NCI-H345 (cell line): ENCODE results near the gene RALGAPA2.
A peak's percentile ranks its signal among the peaks of the same experiment; 100 is the strongest.

Source experiments
- DNase-seq: peaks from one replicate; lab custom pipeline; 2025; lab: John Stamatoyannopoulos, UW

RALGAPA2 gene

DNA sequence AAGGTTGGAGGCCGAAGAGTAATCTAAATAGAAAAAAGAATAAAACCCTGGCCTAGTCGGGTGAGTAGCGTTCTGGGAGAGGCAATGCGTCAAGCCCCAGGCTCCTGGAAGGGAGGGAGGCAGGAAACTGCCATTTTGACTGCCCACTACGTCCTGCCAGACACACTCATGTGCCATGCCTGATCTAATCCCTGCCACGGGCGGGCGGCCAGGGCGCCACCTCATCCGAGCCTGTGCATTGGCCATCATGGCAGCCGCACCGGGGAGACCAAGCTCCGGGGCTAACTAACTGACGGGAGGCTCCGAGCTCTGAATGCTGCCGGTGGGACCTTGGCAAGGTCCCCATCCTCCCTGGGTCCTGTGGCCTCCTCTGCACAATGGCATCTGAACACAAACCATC is 275.8 kb downstream of the RALGAPA2 start:
- no peak for DNase-seq

DNA sequence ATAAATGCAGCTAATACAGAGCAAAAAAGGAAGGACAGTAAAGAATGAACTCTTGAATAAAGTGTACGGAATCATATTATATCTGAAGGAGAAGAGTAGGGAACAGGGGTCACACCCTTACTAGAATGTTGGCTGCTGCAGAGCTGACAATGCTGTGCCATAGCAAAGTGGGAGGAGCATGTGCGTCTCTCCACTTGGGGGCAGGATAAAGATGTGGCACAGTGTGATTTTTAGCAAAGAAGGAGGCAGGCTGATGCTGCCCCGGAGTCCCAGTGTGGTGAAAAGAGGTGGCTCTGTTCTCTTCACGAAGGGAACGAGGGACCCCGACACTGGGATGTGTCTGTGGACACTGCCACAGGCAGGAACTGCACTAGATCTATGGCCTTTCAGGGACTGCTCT is 277.0 kb downstream of the RALGAPA2 start:
- DNase-seq = no peak

DNA sequence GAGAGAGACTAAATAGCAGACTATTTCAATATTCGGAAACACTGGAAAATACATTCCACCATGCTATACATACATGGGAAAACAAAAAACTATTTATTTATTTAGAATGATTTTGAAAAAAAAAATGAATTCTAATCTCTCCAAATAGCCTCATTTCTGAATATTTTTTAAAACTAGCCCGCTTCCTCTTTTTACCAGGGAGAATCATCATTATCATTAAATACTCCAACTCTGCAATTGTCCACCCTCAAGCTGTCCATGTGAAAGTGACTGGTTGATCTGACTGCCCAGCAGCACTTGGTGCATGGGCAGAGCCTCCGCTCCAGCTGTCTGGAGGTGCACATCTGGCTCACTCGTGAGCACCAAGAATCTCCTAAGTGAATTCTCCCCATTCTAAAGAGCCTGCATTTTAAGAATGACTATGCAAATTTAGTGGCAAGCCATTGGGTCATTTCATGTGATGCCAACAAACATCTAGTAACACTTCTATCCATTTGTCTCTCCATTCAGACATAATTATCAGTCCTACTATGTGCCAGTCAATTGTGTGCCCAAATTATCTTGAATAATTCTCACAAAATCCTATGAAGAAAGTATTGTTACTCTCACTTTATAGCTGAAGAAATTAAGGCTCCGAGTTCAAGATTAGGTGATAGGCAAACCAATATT is 279.7 kb downstream of the RALGAPA2 start:
- no peak for DNase-seq

DNA sequence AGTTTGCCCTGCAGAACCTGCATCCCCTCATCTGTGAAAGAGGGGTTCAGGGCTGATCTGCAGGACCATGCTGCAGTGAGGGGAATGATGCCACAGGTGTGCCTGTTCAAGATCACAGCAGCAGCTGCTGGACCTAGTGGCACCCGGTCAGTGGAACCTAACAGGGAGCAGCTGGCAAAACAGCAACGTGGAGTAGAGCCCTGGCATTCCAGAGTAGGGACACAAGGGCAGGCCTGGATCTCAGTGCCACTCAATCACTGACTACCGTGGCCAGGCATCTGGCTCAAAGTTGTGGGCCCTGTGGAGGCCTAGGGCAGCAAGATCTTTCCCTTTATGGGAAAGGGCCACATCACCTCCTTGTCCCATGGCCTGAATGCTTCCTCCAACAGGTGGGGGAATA is 282.4 kb downstream of the RALGAPA2 start:
- DNase-seq = no peak

DNA sequence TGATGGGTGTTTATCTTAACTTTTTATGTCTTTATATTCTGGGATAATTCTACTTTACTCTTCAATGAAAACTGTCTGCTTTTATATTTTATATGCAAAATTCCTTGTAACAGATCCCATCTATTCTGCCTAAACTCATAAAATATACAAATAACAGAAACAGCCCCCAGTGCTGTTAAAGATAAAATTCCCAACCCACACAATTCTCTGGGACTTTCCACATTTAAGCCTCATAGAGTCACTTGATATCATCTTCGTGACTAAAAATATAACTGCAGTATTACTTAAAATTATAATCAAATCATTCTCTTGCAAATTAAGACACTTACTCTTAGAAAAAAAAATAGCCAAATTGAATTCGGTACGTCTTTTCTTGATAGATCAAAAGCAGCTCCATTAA is 284.4 kb downstream of the RALGAPA2 start:
- no peak for DNase-seq

DNA sequence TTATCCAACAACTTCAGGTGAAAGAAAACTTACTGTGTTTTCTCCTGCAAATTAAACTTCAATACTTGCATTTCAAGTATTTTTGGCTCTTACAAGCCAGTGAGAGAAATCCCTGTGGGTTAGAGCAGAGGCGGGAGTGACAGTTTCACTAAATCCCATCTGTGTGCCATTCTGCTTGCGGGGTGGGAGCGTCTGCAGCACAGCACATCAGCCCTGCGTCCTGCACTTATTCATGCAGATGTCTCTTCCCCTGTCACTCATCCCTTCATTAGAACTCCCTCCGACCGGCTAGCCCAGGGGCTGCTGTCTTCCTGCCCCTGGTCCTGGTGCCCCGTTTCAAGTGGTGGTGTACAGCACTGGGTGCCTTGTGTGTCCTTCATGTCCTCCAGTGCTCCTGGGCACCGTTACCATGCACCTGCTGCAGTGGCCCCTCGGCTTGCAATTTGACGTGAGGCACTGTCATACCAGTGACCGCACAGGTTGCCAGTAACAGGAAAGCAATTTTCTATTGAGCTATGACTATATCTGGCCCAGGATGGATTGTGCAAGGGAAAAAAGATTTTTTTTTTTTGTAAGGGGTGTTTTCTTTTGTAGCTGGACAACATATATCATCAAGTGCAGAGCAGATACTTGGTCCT is 285.1 kb downstream of the RALGAPA2 start:
- no peak for DNase-seq

DNA sequence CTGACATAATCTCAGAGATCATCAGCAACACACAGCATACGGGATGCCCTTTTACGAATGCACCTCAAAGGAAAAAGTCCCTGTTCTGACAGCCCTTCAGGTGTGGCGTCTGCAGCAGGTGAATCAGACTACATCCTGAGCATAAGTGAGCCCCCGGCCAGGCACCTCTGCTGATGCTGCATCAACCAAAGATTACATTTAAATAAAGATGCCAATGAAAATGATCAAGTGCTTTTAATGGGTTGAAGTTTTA is 285.9 kb downstream of the RALGAPA2 start:
- no peak for DNase-seq

DNA sequence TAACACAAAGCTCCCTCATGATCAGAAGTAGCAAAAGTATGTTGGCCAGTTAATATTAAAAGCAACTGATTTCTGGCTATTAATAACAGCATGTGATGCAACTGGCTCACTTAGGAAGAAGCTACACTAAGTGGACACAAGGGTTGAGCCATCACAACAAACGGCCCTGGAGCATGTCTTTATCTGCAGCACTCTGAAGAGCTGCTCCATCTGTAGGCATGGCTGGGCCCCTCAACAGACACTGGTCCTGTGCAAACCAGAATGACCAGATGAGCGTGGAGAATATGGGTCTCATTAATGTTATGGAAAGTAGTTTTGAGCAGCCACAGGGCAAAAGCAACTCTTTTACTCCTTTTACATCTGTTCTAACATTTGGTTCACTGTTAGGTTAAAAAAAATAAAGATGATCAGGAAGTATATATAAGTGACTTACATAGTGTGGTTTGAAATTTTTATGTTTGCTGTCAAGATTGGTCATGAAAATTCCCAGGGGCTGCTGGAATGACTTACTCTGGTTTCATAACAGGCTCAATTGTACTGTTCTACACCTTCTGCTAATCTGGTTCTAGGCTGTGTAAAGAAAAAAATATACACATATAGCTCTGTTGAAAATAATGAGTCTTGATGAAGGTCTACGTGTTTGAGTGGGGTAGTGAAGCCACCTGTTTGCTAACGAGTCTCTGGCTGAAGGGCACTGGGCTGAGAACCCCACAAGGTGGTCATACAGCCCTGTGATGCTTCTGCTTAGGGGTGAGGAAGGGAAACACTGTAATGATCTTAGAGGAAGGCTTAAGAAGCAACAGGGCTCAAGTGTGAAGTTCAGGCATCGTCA is 286.4 kb downstream of the RALGAPA2 start:
- no peak for DNase-seq

DNA sequence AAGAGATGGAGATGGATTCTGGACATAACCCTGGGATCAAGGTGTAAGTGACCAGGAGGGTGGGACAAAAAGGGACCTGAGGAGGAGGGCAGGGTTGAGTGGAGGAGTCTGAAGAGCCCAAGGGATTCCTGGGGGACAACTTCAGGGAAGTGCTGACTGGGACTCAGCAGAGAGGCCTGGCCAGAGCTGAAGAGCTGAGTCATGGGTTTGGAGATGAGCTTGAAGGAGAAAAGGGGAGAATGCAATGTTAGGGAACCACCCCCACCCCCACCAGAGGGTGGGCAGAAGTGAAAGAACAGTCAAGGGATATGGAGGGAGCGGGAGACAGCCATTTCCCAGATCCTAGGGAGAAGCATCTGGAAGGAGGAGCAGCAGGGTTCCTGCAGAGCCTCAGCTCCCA is 289.3 kb downstream of the RALGAPA2 start:
- DNase-seq = no peak

DNA sequence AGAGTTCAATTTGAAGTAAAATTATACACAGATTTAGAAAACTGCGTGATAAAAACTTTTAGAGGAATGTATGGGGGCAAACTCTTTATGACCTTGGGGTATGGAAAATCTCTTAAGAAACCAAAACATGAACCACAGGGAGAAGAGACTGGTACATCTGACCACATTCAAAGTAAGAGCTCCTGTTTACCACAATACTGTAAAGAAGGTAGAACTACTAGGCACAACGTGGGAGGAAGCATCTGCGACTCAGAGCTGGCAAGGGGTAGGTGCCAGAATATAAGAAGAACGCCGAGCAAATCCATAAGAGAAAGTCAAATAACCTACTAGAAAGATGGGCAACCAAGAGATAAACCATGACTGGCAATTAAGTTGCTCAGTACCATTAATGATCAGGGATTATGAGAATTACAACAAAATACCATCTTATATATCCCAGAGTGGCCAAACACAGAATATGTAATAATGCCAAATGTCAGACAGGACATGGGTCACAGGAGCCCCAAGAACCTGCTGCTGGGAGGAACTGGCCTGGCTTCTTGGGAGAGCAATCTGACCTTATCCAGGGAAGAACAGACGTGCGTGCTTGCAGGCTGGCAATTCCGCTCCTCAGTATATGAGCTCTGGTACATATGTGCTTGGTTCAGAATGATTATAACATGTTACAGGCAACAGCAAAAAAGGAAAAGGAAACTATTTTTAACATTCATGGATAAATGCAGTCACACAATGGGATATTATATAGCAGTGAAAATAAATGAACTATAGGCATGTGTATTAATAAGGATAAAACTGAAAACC is 294.4 kb downstream of the RALGAPA2 start:
- no peak for DNase-seq

DNA sequence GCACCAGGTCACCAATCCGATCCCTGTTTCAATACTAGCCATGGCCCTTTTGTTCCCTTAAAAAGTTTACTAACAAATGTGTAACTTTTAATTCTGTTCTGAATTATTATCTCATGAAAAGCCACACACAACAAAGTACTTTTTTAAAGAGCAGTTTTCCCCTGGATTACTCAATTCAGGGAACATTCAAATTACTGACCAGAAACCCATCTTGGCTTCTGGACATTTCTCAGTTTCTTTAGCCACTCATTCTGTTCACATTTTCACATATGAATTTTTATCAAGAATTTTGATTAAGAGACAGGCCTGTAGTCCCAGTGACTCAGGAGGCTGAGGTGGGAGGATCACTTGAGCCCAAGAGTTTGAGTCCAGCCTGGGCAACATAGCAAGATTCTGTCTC is 297.1 kb downstream of the RALGAPA2 start:
- DNase-seq = no peak

DNA sequence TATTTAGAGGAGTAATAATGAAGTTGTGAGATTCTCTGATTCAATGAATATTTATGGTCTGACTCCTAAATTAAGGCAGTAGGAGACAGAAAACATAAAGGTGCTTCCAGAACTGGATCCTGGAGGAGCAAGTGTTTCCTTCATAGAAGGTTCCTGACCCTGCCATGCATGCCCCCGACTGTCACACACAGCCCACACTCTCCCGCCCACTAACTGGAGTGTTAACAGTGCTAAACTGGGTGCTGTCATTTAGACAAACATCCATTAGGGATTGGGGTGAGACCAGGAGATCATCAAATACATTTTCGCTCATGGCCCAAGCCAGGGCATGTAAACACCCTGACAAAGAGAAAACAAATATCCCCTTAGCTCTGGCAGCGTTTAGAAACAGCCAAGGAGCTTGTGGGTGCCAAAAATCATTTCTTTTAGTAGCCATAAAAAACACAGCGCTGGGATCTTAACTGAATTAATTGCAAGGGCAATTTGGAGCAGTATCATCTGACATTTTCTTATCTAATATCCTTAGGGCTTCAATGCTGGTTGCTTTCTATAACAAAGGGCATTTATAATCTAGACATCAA is 297.7 kb downstream of the RALGAPA2 start:
- no peak for DNase-seq

DNA sequence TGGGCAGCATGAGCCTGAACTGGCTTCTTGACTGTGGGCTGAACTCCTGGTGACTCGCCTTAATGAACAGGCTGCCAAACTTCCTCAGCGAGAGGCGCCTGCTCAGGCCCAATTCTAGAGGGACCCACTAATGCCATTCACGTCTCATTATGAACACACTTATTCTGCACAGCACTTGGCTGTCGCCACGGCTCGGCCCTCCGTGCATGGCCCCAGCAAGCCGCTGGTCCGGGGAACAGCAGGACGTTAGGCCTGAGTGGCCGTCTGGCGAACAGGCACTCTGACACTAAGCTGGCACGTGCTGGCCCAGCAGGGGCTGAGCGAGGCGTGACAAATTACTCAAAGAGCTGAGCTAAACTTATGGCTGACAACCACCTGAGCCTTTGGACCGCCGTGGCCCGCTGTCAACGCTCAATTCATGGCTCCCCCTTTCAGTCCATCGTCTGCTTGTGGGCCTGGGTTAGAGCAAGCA is 298.6 kb downstream of the RALGAPA2 start:
- DNase-seq = peak; percentile 48

DNA sequence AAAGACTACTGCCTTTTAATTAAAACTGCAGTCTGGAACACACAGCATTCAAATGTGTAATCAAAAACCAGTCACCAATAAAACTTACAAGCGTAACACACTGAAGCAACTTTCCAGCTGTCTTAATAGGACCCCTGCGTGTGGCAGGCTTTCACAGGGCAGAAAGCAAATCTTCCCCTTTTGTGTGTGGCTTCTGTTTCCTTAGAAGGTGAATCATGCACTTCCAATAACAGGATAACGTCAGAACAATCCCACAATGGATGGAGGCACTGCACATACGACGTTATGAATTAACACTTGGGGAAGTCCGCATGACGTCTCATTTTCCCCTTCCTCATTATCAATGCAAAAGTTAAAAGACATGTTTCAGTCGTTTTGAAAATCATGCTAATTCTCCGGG is 299.7 kb downstream of the RALGAPA2 start:
- peak; percentile 62 for DNase-seq

DNA sequence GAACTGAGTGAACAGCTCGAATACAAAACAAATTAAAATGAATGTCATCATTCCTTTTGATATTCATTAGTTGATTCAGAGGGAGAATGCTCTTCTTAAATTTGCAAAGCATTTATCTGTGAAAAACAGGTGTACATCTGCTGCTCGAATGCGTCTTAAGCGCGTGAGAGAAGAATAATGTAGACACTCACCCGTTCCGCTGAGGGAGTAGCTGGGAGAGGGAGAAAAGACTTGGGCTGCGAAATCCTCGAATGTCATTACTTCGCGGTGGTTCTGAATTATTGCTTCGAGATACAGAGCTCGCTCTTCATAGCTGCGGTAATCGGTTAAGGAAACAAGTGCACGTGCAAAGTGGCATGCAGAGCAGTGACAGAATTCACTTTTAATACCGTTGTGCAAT is 300.6 kb downstream of the RALGAPA2 start:
- peak; percentile 33 for DNase-seq

DNA sequence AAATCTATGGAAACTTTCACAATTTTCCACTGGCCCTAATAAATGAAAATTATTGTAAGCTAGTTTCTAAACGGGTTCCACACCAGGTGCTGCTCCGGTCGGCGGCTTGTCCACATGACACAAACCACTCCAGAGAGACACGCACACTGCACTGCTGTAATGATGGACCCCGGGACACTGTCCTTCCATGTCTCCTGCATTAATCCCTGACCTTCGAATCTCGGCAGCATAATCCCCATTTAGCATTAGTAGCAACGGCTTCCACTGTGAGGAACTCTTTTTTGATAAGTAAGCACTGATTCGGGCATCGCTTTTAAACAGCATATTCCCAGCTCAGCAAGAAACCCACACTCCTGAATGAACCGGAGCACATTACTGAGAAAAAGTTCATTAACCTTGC is 301.0 kb downstream of the RALGAPA2 start:
- DNase-seq = peak; percentile 58

DNA sequence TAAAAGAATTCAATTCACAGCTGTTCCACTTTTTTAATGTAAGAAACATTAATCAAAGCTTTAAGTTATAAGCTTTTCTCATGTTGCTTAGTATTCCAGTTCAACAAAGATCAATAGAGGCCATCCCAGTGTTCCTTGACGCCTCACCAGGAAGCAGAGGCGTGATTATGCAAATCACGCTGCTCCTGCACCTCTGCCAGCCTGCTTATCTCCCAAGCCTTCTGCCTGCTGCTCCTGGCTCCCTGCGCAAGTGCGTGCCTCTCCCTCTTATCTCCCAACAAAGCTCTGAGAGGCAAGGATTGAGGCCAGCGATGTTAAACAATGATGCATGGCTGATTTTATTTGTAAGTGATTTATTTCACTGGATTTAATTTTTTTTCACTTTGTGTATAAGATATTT is 301.8 kb downstream of the RALGAPA2 start:
- peak; percentile 93 for DNase-seq

DNA sequence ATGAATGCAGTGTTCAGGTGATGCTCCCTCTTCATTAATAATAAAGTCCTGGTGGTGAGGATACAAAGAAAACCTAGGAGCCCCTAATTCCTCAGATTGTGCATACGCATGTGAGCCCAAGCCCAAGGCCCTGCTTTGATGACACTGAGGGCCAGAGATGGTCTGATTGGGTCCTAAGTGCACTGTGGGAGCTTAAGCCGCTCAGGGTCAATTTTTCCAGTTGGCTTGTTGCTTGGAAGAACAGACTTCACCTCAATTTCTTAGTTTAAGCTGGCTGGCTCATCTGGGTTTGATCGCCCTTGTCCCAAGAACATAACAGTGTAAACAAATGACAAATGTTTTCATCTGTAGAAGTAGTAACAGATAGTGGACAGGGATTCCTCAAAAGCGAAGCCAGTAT is 303.1 kb downstream of the RALGAPA2 start:
- DNase-seq = no peak

DNA sequence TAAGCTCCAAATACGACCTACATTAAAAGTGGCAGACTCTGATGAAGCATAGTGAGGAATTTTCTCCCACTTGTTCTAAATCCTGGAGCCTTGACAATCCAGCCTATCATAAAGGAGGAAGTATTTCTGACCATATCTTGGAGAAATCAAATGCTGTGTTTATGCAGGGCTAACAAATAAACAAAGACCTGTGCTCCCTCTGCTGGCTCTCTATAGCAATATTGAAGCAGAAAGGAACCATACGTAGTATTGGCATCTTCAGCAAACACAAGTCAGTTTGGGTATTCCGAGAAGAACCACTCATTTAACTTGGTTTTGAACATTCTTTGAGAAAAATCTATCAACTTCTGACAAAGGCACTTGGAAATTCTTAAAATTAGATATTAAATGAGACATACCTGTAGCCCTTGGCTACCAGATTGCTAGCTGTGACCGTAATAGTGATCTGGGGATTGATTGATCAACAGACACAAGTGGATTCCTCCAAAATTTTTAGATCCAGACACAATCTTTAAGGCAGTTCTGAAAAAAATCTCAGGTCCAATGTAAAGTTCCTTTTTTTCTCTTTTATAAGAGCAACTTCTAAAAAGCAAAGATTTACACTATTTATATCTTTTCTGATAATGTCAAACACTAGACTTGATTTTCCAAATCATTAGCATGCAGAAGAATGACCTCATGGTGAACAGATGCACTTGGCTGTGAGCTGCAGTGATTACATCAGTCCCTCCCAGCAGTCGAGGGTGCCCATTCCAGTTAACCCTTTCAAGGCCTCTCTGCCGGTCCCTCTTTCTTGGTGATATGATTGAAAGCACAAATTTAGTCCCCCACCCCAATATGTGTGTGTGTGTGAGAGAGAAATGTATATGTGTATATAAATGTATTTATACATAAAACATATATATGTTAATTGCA is 304.3 kb downstream of the RALGAPA2 start:
- peak; percentile 55 for DNase-seq

DNA sequence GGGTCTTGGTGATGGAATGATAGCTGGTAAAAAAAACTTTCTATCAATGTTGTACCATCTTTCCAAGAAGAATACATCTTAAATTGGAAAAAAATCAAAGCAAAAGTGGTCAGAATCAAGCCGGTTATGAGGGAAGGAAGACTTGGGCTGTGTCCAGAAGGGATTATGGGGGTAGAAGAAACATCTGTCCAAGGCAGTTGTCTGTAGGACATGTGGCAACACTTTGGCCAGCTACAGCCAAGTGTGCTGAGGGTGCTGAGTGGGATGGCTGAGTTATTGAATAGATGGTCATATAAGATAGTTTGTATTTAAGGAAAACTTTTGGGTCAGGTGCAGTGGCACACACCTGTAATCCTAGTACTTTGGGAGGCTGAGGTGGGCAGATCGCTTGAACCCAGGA is 306.1 kb downstream of the RALGAPA2 start:
- no peak for DNase-seq

DNA sequence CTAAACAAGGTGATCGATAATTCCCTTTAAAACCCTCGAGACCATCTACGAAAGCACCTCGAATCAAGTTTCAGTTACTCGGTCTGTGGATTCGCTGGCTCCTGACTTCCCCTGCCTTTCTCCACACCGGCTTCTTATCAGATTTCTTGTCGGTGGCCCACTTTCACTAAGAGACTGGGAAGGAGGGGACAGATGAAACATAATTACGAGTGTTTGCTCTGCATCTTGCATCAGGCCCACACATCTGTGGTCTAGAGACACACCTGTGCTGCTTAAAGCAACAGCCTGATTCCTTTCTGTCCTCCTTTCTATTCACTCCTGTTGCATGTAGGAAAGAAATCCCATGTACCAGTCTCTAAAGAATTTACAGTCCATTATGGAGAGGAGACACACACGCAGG is 306.8 kb downstream of the RALGAPA2 start:
- DNase-seq = no peak
